ENCODE measurements around the gene CA7.

The CA7 gene

GRCh38 chr16:66898933-66899309 lies 54.7 kb downstream of the CA7 start:
- DNase-seq (ENCODE audit: low spot score) = no peak

- peak; percentile 41 for DNase-seq (ENCODE audit: low spot score)
Measured at GRCh38 chr16:66899310-66899944, 55.2 kb downstream of the CA7 start.

DNA sequence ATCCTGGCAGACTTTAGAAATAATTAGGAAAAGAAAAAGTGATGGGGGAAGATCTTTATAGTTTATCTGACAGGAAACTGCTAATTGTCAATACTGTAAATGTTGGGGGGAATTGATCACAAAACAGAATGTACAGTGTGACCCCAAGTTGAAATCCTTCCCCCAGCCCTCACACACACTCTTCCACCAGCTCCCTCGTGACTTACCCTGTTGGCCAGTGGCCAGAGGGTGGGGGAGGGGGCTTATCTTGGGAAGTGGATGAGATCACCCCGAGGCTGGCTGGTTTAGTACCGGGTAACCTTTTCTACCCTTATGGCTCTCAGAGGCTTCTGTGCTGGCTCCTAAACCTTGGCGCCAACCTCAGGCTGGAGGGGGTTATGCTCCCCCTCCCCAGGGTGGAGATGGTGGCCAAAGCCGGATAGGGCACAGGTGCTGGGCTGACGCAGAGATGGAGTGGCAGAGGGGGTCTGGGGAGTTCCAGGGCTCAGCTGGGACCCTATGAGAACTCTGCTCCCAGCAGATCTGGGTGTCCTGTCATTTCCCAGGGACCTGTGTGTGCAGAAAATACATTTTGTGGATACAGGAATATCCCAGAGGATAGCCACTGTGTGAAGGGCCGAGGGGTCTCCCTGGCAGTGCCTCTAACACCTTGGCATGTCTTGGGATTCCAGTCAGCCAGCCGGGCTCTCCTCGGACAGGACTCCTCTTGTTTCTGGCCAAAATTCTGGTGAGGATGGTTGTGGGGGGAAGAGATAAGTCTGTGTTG lies 55.9 kb downstream of the CA7 start:
- DNase-seq (ENCODE audit: low spot score) = peak; percentile 82

DNA sequence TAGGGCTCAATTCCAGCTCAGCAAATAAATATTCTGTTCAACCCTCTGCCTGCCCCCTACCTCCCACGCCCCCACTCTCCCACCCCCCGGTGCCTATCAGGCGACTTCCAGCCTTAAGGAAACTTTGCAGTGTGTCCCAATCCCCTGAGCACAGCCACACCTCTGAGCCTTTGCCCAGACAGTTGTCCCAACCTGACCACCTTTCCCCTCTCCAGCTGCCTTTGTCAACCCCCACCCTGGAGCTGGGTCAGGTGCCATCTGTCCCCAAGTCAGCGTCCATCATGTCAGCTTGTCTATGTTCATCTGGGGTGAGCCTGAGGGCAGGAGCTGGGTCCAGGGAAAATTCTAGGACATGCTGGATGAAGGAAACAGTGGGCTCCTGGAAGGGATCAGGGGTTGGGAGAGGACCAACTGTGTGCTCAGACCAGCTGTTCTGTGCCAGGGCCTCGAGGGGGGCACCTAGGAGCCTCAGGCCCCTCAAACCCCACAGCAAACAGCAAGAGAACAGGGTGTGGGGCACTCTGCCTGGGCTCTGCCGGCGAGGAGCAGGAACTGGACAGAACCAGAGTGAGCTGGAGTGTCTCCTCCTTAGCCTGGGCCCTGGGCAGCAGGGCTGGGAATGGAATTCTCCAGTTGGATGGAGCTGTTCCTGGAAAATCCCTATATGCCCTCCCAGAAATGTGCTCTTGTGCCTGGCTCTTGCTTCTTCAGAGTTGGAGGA lies 56.7 kb downstream of the CA7 start:
- DNase-seq (ENCODE audit: low spot score) = peak; percentile 24

GRCh38 chr16:66901626-66902025 lies 57.4 kb downstream of the CA7 start:
- DNase-seq (ENCODE audit: low spot score) = no peak

GRCh38 chr16:66902648-66903543 lies 58.7 kb downstream of the CA7 start:
- DNase-seq (ENCODE audit: low spot score) = no peak

Data from hepatic stellate cell (primary cell).